CD4-positive, alpha-beta T cell treated with Interleukin-6 at 100 ng/mL for 8 hours (primary cell): ENCODE results near the gene TTC33.
"Not testable (repeated sequence)": the region's sequence is repeated elsewhere in the genome, so short reads cannot be mapped to it uniquely, and the experiment has no call there.

ENCODE experiments used
- DNase-seq: peaks from one replicate; pipeline ENCODE4 v3.0.0-alpha.2; 2020; ENCODE audit warnings: mixed read lengths, low spot score

TTC33 gene

DNA sequence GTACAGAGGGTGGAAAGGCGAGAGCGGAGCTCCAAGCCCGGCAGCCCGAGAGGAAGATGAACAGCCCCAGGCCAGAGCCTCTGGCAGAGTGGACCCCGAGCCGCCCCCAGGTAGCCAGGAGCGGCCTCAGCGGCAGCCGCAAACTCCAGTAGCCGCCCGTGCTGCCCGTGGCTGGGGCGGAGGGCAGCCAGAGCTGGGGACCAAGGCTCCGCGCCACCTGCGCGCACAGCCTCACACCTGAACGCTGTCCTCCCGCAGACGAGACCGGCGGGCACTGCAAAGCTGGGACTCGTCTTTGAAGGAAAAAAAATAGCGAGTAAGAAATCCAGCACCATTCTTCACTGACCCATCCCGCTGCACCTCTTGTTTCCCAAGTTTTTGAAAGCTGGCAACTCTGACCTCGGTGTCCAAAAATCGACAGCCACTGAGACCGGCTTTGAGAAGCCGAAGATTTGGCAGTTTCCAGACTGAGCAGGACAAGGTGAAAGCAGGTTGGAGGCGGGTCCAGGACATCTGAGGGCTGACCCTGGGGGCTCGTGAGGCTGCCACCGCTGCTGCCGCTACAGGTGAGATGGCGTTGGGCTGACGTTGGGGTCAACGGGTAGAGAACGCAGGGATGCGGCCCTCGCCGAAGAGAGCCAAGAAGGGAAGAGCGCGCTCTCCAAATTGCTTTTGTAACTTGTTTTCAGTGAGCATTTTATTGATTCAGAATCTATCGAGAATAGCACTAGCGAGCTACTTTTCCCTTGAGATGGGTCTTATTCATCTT, 75.7 kb downstream of the TTC33 start, which contains the start of gene PTGER4:
Gene PTGER4 (plus strand): TSS at position 3 of the 769 bp plus-strand sequence. CDS start 1,079 bp downstream, outside the sequence.
- peak; percentile 20 for DNase-seq

GRCh38 chr5:40679148-40679912, 76.4 kb downstream of the TTC33 start:
- DNase-seq = peak; percentile 92

GRCh38 chr5:40678460-40679147, 77.2 kb downstream of the TTC33 start:
- DNase-seq = no peak

DNA sequence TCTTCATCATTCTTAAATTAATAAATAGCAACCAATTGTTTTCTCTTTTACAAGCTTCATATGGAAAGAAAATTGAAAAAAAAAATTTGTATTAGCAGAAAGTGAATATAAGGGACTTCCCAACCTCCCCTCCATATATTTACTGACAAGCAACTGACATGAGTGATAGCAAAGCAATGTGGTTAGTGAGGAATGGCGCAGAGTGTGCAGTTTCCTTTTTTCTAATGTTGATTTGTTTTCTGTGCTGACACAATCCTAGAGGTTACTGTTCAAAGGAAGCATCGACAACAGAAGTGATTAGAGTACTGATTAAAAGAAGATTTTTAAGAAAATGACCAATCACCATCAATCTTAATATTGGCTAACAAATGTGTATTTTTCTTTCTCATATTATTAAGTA, 77.7 kb downstream of the TTC33 start:
- peak; percentile 36 for DNase-seq

DNA sequence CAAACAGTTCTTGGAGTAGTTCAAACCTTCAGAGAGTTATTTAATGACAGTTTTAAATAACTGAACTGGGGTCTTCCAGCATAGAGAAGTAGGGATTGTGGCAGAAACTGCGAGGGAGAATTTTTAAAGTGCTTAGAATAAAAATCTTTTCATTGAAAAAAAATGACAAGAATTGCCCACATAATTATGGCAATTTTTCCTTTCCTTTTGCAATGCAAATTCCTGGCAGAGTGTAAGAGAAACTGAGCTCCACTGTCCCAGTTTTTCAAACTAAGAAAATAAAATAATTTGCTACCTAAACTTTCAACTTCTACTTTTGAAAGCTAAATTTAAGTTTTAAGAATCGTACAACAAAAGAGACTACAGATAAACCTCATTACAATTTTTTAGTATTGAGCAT, 78.3 kb downstream of the TTC33 start:
- DNase-seq = no peak

- DNase-seq = no peak
Measured at GRCh38 chr5:40676613-40677343, 79.0 kb downstream of the TTC33 start.

DNA sequence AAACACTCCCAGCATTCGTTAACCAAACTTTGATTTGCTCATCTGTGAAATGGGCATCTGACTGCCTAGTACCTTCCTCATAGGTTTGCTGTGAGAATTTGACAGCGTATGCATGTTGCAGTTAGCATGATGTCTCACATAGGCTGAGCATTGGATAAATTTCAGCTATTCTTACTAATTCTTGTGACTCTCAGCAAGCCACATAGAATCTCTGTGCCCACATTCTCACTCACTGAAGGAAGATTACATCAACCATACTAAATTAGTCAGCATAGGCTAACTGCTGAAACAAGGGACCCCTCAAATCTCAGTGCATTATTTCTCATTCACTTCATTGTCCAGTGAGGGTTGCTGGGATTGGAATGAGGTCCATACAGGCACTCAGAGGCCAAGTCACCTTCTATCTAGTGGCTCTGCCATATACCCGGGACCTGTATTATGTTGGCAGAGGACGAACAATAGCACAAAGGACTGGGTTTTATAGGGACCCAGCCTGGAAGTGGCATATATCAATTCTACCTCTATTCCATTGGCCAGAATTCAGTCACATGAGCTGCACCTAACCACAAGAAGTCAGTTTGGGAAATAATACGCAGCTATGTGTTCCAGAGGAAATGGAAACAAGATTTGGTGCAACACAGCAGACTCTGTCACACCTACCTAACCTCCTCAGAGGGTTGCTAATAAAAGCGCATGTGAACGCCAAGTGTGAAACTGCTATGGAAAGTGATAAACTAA, 80.2 kb downstream of the TTC33 start:
- DNase-seq = peak; percentile 52

DNA sequence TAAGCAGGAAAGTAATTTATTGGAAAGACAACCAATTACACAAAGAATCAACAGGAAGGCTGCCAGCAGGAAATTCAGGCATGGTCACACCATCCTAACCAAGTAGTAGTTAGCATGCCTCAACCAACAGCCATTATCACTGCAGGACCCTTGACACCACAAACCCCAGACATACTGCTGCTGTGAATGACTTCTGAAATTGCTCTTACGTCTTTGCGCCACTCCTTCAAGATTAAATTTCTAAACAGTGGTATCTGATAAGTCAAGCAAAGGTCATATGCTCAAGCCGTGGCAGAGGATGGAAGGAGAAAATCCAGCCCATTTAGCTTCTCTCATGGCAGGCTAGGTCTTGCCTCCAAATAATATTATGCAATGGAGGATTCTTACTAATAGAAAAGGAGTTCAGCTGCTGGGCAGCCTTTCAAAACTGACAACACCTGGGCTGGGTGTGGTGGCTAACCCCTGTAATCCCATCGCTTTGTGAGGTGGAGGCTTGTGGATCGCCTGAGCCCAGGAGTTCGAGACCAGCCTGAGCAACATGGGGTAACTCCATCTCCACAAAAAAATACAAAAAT, 81.0 kb downstream of the TTC33 start:
- no peak for DNase-seq

- no peak for DNase-seq
Measured at GRCh38 chr5:40672425-40672824, 83.3 kb downstream of the TTC33 start.

DNA sequence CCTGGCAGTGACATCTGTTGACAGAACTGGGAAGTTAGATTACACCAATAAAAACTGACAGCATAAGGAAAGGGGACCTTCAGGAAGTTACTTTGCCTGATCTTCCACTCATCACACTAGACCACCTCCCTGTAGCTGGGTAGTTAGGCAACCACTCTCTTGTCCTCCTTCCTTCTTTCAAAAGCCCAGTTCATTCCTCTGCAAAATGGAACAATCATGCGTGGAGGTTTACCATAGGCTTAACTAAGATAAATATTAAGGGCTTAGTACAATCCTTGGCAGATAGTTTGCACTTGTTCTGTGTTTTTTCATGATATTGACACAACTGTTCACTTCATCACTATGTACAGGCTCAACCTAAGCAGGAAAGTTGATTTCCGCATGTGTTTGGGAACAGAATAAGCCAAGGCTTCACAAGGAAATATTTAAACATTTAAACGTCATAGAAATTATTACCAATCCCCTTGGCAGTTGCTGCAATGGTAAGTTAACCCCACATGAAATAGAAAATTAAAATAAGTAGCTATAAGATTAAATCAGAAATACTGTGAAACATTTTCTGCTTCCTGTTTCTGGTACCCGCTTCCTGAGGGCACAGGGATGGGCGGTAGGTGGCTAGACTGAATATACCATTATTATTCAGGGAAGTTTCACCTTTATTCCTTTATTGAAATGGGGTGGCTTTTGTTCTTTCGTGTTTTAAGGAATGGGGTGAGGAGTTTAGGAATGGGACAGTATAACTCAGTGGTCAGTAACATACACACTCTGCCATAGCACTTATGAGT, 86.0 kb downstream of the TTC33 start:
- no peak for DNase-seq

DNA sequence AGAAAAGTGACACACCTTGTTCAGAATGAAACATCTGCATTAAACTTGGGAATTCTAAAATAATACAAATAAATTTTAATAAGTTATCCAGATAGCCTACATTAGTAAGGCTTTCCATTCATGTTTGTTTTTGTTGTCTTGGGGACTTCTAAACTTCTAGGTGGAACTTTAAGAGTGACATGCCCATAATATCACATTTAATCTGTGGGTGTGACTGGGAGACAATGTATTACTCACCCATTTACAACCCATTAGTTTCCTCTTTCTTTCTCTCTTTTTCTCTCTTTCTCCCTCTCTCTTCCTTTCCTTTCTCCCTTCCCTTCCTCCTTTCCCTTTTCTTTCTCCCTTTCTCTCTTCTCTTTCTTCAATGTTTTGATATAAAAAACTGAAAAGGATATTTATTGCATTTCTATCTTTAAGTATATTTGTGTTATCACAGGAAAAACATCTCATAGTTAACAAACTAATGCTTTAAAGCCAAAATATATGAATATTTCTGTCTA, 88.5 kb downstream of the TTC33 start:
- no peak for DNase-seq

GRCh38 chr5:40666657-40667056, 89.1 kb downstream of the TTC33 start:
- no peak for DNase-seq

DNA sequence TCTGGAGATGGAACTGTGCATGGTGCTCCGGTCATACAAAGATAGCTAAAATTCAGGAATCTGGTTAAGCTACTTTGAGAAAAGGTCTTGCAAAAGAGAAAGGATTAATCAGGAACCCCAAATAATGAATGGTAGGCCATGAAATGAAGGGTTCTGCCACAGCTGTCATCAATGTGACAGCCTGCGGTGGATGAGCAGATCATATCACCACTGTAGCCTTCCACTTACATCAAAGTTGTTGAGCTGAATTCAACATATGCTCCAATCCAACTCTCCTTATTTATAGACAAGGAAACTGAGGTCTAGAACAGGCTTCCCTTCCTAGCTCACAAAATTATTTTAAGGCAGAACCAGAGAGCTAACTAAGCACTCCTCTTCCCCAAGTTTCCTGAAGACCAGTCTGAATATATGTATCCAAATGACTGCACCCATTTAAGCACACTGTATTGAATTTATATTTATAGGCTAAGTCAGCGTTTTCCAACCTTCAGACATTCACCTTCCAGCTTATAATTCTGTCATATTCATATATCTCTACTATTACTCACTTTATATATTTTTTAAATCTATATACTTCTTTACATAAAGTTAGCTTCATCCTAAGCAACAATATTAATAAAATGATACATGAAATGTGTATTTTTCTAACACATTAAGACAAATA, 90.0 kb downstream of the TTC33 start:
- DNase-seq = no peak

- no peak for DNase-seq
Measured at GRCh38 chr5:40660751-40661150, 95.0 kb downstream of the TTC33 start.

DNA sequence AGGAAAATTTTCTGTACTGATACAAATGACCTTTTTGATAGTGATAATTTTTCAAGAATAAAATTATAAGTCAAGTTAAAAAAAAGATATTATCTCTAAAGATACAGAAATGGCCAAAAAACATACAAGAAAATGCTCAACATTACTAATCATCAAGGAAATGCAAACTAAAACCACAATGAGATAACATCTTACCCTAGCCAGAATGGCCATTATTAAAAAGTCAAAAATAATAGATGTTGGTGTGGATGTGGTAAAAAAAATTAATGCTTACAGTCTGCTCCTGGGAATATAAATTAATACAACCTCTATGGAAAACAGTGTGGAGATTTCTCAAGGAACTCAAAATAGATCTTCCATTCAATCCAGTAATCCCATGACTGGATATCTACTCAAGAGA, 99.0 kb downstream of the TTC33 start:
- DNase-seq = no peak

GRCh38 chr5:40656091-40656490, 99.7 kb downstream of the TTC33 start:
- not testable (repeated sequence) for DNase-seq

GRCh38 chr5:40655138-40655537, 100.6 kb downstream of the TTC33 start:
- DNase-seq = no peak

- no peak for DNase-seq
Measured at GRCh38 chr5:40654377-40654991, 101.3 kb downstream of the TTC33 start.
